H9 (cell line): ENCODE measurements around the gene MMP11. TPM values are rescaled to one million over a fixed set of nuclear protein-coding genes. Genes with fewer than 3 reads are reported as not detected.

Experiments used
- DNase-seq: peaks from one replicate; pipeline ENCODE4 v3.0.0-alpha.2; 2017
- H2AFZ ChIP-seq: one replicate; pipeline ENCODE4 v1.6.1; 2013; ENCODE audit warnings: mild to moderate bottlenecking, low read length, control low read depth, moderate library complexity
- H2AK5ac ChIP-seq: 2 replicates; pipeline ENCODE4 v1.6.1; 2013; ENCODE audit warnings: low read length, control low read depth, mixed read lengths; ENCODE audit not compliant: insufficient read length
- H2BK120ac ChIP-seq: one replicate; pipeline ENCODE4 v1.6.1; 2013; ENCODE audit warnings: low read depth, mild to moderate bottlenecking, low read length, control low read depth, inconsistent platforms; ENCODE audit not compliant: poor library complexity, severe bottlenecking
- H2BK12ac ChIP-seq: 2 replicates; pipeline ENCODE4 v1.6.1; 2013; ENCODE audit warnings: low read length, control low read depth, mixed read lengths, low read depth; ENCODE audit not compliant: insufficient read length
- H2BK15ac ChIP-seq: 2 replicates; pipeline ENCODE4 v1.6.1; 2013; ENCODE audit warnings: low read depth, low read length, control low read depth
- H2BK20ac ChIP-seq: one replicate; pipeline ENCODE4 v1.6.1; 2013; ENCODE audit warnings: low read depth, mild to moderate bottlenecking, low read length, control low read depth, inconsistent platforms; ENCODE audit not compliant: poor library complexity, severe bottlenecking
- H2BK5ac ChIP-seq: 2 replicates; pipeline ENCODE4 v1.6.1; 2013; ENCODE audit warnings: low read length, control low read depth, mixed read lengths; ENCODE audit not compliant: insufficient read length
- H3K14ac ChIP-seq: 2 replicates; pipeline ENCODE4 v1.6.1; 2013; ENCODE audit warnings: low read length, control low read depth; ENCODE audit not compliant: insufficient read depth
- H3K18ac ChIP-seq: 2 replicates; pipeline ENCODE4 v1.6.1; 2013; ENCODE audit warnings: low read depth, mild to moderate bottlenecking, mixed read lengths, low read length, control low read depth; ENCODE audit not compliant: insufficient read length
- H3K23ac ChIP-seq: 2 replicates; pipeline ENCODE4 v1.6.1; 2013; ENCODE audit warnings: low read length, control low read depth, mixed read lengths, low read depth; ENCODE audit not compliant: insufficient read length
- H3K23me2 ChIP-seq: 2 replicates; pipeline ENCODE4 v1.6.1; 2013; ENCODE audit warnings: low read depth, mild to moderate bottlenecking, mixed read lengths, low read length, control low read depth; ENCODE audit not compliant: insufficient read length, poor library complexity, severe bottlenecking
- H3K27ac ChIP-seq: 2 replicates; pipeline ENCODE4 v1.5.1; 2013; ENCODE audit warnings: low read length, control low read depth, mixed read lengths, low read depth; ENCODE audit not compliant: insufficient read length
- H3K27me3 ChIP-seq: 2 replicates; pipeline ENCODE4 v1.6.1; 2013; ENCODE audit warnings: low read length, control low read depth, inconsistent platforms; ENCODE audit not compliant: insufficient read depth
- H3K4ac ChIP-seq: 2 replicates; pipeline ENCODE4 v1.6.1; 2013; ENCODE audit warnings: low read depth, mild to moderate bottlenecking, control low read depth, inconsistent platforms, low read length, moderate library complexity
- H3K4me1 ChIP-seq: 2 replicates; pipeline ENCODE4 v1.6.1; 2013; ENCODE audit warnings: low read length, control low read depth, inconsistent platforms; ENCODE audit not compliant: insufficient read depth
- H3K4me2 ChIP-seq: 2 replicates; pipeline ENCODE4 v1.6.1; 2013; ENCODE audit warnings: low read length, control low read depth, mixed read lengths; ENCODE audit not compliant: insufficient read length, insufficient read depth
- H3K56ac ChIP-seq: 2 replicates; pipeline ENCODE4 v1.6.1; 2013; ENCODE audit warnings: low read depth, mild to moderate bottlenecking, mixed read lengths, low read length, control low read depth; ENCODE audit not compliant: insufficient read length
- H3K79me1 ChIP-seq: 2 replicates; pipeline ENCODE4 v1.6.1; 2013; ENCODE audit warnings: low read depth, mild to moderate bottlenecking, moderate library complexity, low read length, control low read depth, inconsistent platforms; ENCODE audit not compliant: insufficient read depth, poor library complexity, severe bottlenecking
- H3K79me2 ChIP-seq: 2 replicates; pipeline ENCODE4 v1.6.1; 2013; ENCODE audit warnings: low read length, control low read depth, inconsistent platforms; ENCODE audit not compliant: insufficient read depth
- H3K9ac ChIP-seq: 2 replicates; pipeline ENCODE4 v1.6.1; 2013; ENCODE audit warnings: low read length, control low read depth, mixed read lengths; ENCODE audit not compliant: insufficient read length; ENCODE audit errors: extremely low read depth
- H3K9me3 ChIP-seq: one replicate; pipeline ENCODE4 v1.6.1; 2013; ENCODE audit warnings: low read depth, low read length, inconsistent platforms; ENCODE audit not compliant: control insufficient read depth
- H3T11ph ChIP-seq: one replicate; pipeline ENCODE4 v1.6.1; 2013; ENCODE audit warnings: mild to moderate bottlenecking, low read length, control low read depth, inconsistent platforms
- H4K20me1 ChIP-seq: one replicate; pipeline ENCODE4 v1.6.1; 2013; ENCODE audit not compliant: control insufficient read depth, insufficient read length, insufficient read depth
- H4K5ac ChIP-seq: 2 replicates; pipeline ENCODE4 v1.6.1; 2013; ENCODE audit warnings: low read depth, mild to moderate bottlenecking, mixed read lengths, low read length, control low read depth; ENCODE audit not compliant: insufficient read length
- H4K8ac ChIP-seq: replicated peaks from 2 replicates; pipeline ENCODE4 v1.6.1; 2013; ENCODE audit warnings: low read length, control low read depth, mixed read lengths, low read depth; ENCODE audit not compliant: insufficient read length
- H4K91ac ChIP-seq: 2 replicates; pipeline ENCODE4 v1.6.1; 2013; ENCODE audit warnings: low read depth, mild to moderate bottlenecking, moderate library complexity, mixed read lengths, low read length, control low read depth; ENCODE audit not compliant: insufficient read length
- H3K27ac Mint-ChIP-seq, 3 experiments: 2 replicates in 2 of 3; 3 replicates in 1 of 3; pipeline ENCODE4 v1.8.0; 2020 to 2021; ENCODE audit warnings: mixed read lengths in 3 of 3, mild to moderate bottlenecking in 1 of 3, moderate library complexity in 1 of 3
- H3K27me3 Mint-ChIP-seq: 2 replicates; pipeline ENCODE4 v1.8.0; 2021; ENCODE audit warnings: low read depth, mild to moderate bottlenecking, moderate library complexity, mixed read lengths
- H3K36me3 Mint-ChIP-seq, 3 experiments: 2 replicates in 2 of 3; 3 replicates in 1 of 3; pipeline ENCODE4 v1.8.0; 2020 to 2021; ENCODE audit warnings: low read depth in 3 of 3, mixed read lengths in 3 of 3; ENCODE audit not compliant: insufficient read depth in 1 of 3
- H3K4me1 Mint-ChIP-seq, 2 experiments: 2 replicates each; pipeline ENCODE4 v1.8.0; 2020; ENCODE audit warnings: mixed read lengths in 2 of 2
- H3K4me3 Mint-ChIP-seq, 2 experiments: 2 replicates in 1 of 2; 3 replicates in 1 of 2; pipeline ENCODE4 v1.8.0; 2020 to 2021; ENCODE audit warnings: mild to moderate bottlenecking in 2 of 2, mixed read lengths in 2 of 2, moderate library complexity in 1 of 2
- H3K9me3 Mint-ChIP-seq, 2 experiments: 2 replicates in 1 of 2; 3 replicates in 1 of 2; pipeline ENCODE4 v1.8.0; 2020; ENCODE audit warnings: mild to moderate bottlenecking in 2 of 2, mixed read lengths in 2 of 2, moderate library complexity in 1 of 2
- CTCF ChIP-seq: fragments of 200-600 bp; sonication (generic); conservative IDR thresholded peaks from 3 replicates; pipeline ENCODE4 v1.8.0; 2021; ENCODE audit warnings: antibody characterized with exemption, mild to moderate bottlenecking
- WGBS: extraction: QIAGEN DNeasy Blood & Tissue Kit; methylation state at CpG from one replicate; pipeline ENCODE4 v1.1.7; 2013; ENCODE audit warnings: missing lambda C conversion rate, low lambda C conversion rate, mixed read lengths; ENCODE audit not compliant: insufficient read length; ENCODE audit errors: extremely low coverage; 5-methylcytosine and 5-hydroxymethylcytosine counted together
- total RNA-seq: library from RNA; stranded (reverse); gene quantifications from 2 replicates; pipeline ENCODE4 v1.2.1, GENCODE V29; 2021

MMP11 gene
- total RNA-seq, 1 experiment from 2014 or later = 5.3 TPM

- Histone ChIP-seq H2AFZ (no peak overlapping the region), H3K14ac (no peak overlapping the region; the same call in 1 of the 2 replicates), H2BK5ac (no peak overlapping the region), H4K20me1 (no peaks in the 10 kb centered on the region), H3K23ac (no peak overlapping the region), H3K79me2 (no peaks in the 10 kb centered on the region), H3K9ac (no peak overlapping the region), H3T11ph (no peak overlapping the region), H3K79me1 (no peaks in the 10 kb centered on the region), H2BK15ac (no peak overlapping the region), H3K18ac (no peak overlapping the region), H3K4ac (no peak overlapping the region), H3K56ac (no peak overlapping the region), H2AK5ac (no peak overlapping the region), H4K91ac (no peak overlapping the region), H3K27ac (no peak overlapping the region), H2BK20ac (no peak overlapping the region), H3K9me3 (no peaks in the 10 kb centered on the region), H2BK120ac (no peak overlapping the region), H3K27me3 (no peaks in the 10 kb centered on the region; the same call in 1 of the 2 replicates), H4K8ac (no peak overlapping the region), H3K4me1 (no peaks in the 10 kb centered on the region), H2BK12ac (no peak overlapping the region), H3K23me2 (no peaks in the 10 kb centered on the region), H3K4me2 (no peak overlapping the region), H4K5ac (no peak overlapping the region)
- no peak for TF ChIP-seq CTCF
- H3K4me1 Mint-ChIP-seq = peaks cover 3 to 10% of the 10 kb centered on the region in 2 experiments; a peak in 3 of 4 replicates
- H3K27me3 Mint-ChIP-seq = peaks cover 19% of the 10 kb centered on the region
- H3K36me3 Mint-ChIP-seq = no peaks in the 10 kb centered on the region
- no peak for DNase-seq
- no peak overlapping the region for H3K27ac Mint-ChIP-seq
- no CpG with 5 or more reads among the region's 5 CpGs for WGBS
- H3K4me3 Mint-ChIP-seq = no peak overlapping the region
- H3K9me3 Mint-ChIP-seq = no peaks in the 10 kb centered on the region
Observed at GRCh38 chr22:23779731-23780130, 7.1 kb downstream of the MMP11 start.
